ENCODE data around the gene DNM3. TPM values are rescaled to one million over a fixed set of nuclear protein-coding genes. Genes with fewer than 3 reads are reported as not detected.

The DNM3 gene
- total RNA-seq, 1 experiment from 2014 or later, result 1.2 TPM

- Mint-ChIP-seq H3K36me3 (ENCODE audit: insufficient read depth, unreplicated experiment) (no peaks in the 10 kb centered on the region), H3K9me3 (ENCODE audit: low read depth, unreplicated experiment) (no peaks in the 10 kb centered on the region), H3K27ac (ENCODE audit: unreplicated experiment) (no peak overlapping the region), H3K4me3 (ENCODE audit: low read depth, unreplicated experiment) (no peak overlapping the region), H3K4me1 (ENCODE audit: low read depth, unreplicated experiment) (no peaks in the 10 kb centered on the region), H3K27me3 (ENCODE audit: unreplicated experiment) (no peaks in the 10 kb centered on the region)
- DNase-seq, result no peak
- CTCF ChIA-PET, result interaction anchor here (1.2 kb wide), 1 partner anchor 181 kb away, joined by 3 read pairs; no protein-coding TSS in a partner anchor
- no TSS peak for BruUV-seq (replicated peaks)
- intact Hi-C loops (cut with micrococcal nuclease; ENCODE audit: unreplicated experiment), result loop anchor here (10.0 kb wide), 3 partner anchors 163 to 627 kb away; no protein-coding TSS in a partner anchor
- no peak for TF ChIP-seq CTCF (IDR thresholded peaks at IDR 0.05; ENCODE audit: unreplicated experiment)
Measured at GRCh38 chr1:171807556-171807955, 33.7 kb upstream of the DNM3 start.

GRCh38 chr1:171809834-171810233 lies 31.5 kb upstream of the DNM3 start:
- Mint-ChIP-seq H3K27me3 (ENCODE audit: unreplicated experiment) (no peaks in the 10 kb centered on the region), H3K4me3 (ENCODE audit: low read depth, unreplicated experiment) (no peak overlapping the region), H3K36me3 (ENCODE audit: insufficient read depth, unreplicated experiment) (no peaks in the 10 kb centered on the region), H3K9me3 (ENCODE audit: low read depth, unreplicated experiment) (no peaks in the 10 kb centered on the region), H3K27ac (ENCODE audit: unreplicated experiment) (no peak overlapping the region), H3K4me1 (ENCODE audit: low read depth, unreplicated experiment) (no peaks in the 10 kb centered on the region)
- TF ChIP-seq CTCF (IDR thresholded peaks at IDR 0.05; ENCODE audit: unreplicated experiment), result no peak
- intact Hi-C loops (cut with micrococcal nuclease; ENCODE audit: unreplicated experiment), result loop anchor here (10.0 kb wide), 3 partner anchors 165 to 625 kb away; no protein-coding TSS in a partner anchor
- no peak for DNase-seq
- CTCF ChIA-PET, result interaction anchor here (0.6 kb wide), 1 partner anchor 112 kb away, joined by 3 read pairs; no protein-coding TSS in a partner anchor
- BruUV-seq (replicated peaks), result no TSS peak

GRCh38 chr1:171811672-171812071 lies 29.6 kb upstream of the DNM3 start:
- TF ChIP-seq CTCF (IDR thresholded peaks at IDR 0.05; ENCODE audit: unreplicated experiment), result no peak
- intact Hi-C loops (cut with micrococcal nuclease; ENCODE audit: unreplicated experiment), result no loop called here
- Mint-ChIP-seq H3K4me1 (ENCODE audit: low read depth, unreplicated experiment) (no peaks in the 10 kb centered on the region), H3K27me3 (ENCODE audit: unreplicated experiment) (no peaks in the 10 kb centered on the region), H3K27ac (ENCODE audit: unreplicated experiment) (no peak overlapping the region), H3K4me3 (ENCODE audit: low read depth, unreplicated experiment) (no peak overlapping the region), H3K9me3 (ENCODE audit: low read depth, unreplicated experiment) (no peaks in the 10 kb centered on the region), H3K36me3 (ENCODE audit: insufficient read depth, unreplicated experiment) (no peaks in the 10 kb centered on the region)
- CTCF ChIA-PET, result interaction anchor here (0.7 to 1.1 kb wide), 3 partner anchors 61 to 919 kb away, joined by 3 to 5 read pairs (median 5); no protein-coding TSS in a partner anchor
- no TSS peak for BruUV-seq (replicated peaks)
- DNase-seq, result no peak

GRCh38 chr1:171814692-171815091 lies 26.6 kb upstream of the DNM3 start:
- CTCF ChIA-PET, result no interaction called here
- no peaks in the 10 kb centered on the region for H3K9me3 Mint-ChIP-seq (ENCODE audit: low read depth, unreplicated experiment)
- no peaks in the 10 kb centered on the region for H3K36me3 Mint-ChIP-seq (ENCODE audit: insufficient read depth, unreplicated experiment)
- no peak overlapping the region for H3K4me3 Mint-ChIP-seq (ENCODE audit: low read depth, unreplicated experiment)
- TF ChIP-seq CTCF (IDR thresholded peaks at IDR 0.05; ENCODE audit: unreplicated experiment), result no peak
- no peak overlapping the region for H3K27ac Mint-ChIP-seq (ENCODE audit: unreplicated experiment)
- no peaks in the 10 kb centered on the region for H3K27me3 Mint-ChIP-seq (ENCODE audit: unreplicated experiment)
- no peak for DNase-seq
- intact Hi-C loops (cut with micrococcal nuclease; ENCODE audit: unreplicated experiment), result no loop called here
- BruUV-seq (replicated peaks), result no TSS peak
- peaks cover 14% of the 10 kb centered on the region for H3K4me1 Mint-ChIP-seq (ENCODE audit: low read depth, unreplicated experiment)
